Activated CD4-positive, alpha-beta T cell treated with anti-CD3 and anti-CD28 coated beads, Interleukin-2, Interleukin-4, amounts not matched to agents 100 ng/mL and 50 ng/mL, durations not matched to agents 16 hours and 8 hours (primary cell): Measurements from ENCODE around the gene CCR6.

Source experiments
- DNase-seq: peaks from one replicate; pipeline ENCODE4 v3.0.0-alpha.2; 2020; ENCODE audit warnings: low spot score

The CCR6 gene

DNA sequence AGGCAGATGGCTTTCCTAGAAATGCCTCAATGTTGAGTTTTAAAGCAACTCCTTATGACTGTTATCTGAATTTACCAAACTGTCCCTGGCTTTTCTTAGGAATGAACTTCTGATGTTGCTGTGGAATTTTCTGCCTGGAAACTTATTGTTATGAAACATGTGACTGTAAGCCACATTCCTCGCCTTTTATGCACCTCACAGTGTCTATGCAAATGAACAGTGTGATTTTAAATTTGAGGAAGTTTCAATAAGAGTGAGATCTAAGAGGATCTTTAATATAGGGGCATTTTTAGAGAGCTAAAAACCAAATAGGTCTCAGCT, 2.4 kb upstream of the CCR6 start:
- no peak for DNase-seq

DNA sequence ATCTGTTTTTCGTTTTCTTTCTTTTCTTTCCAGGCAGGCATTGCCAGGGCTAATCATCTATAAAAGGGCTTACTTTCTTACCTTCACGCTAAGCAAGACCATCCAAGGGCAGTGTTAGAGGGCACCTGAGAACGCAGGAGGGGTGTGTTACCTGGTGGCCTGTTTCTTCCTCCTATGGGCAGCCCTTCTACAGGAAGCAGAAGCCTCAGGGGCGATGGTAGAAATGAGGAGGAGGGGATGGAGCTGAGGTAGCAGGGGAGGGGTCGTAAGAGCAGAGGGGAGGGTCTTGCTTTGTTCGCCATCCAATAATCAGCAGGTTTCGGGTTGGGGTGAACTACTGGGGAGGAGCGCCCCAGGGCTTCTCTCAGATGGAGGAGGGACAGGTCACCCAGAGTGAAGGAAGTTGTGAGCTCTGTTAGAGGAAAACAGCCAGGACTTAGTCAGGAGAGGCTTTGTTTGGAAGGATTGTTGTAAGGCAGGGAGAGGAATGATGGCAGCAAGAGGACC, 1.5 kb upstream of the CCR6 start:
- no peak for DNase-seq

DNA sequence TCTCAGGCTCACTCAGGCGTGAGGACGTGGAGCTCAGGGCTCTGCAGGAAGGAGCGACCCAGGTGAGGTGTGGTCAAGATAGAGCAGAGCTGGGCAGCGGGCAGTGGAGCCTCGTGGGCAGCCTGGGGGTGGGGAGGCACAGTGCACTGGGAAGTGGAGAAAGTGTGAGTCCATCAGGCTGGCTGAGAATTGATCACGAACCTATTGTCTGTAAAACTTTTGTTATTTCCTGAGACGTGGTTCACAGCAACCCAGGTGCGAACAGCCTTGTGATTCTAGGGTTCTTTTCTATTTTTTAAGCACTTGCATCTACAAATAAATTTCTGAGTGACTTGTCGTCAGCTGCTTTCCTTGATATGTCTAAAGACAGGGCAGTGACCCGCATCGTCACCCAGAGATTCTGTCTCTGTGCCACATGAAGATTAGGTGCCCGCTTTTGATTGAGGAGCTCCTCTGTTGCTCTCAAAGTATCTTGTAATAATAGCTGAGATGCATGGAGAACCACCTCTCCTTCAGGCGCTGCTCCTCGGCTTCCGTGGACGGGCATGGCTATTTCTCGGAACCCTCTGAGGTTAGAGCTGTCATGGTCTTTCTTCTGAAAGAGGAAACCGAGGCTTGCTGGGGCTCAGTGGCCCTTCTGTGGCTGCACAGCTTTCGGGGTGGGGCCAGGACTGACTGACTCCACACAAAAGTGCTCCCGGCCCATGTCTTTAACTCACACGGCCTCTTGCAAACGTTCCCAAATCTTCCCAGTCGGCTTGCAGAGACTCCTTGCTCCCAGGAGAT, 662 bp upstream of the CCR6 start:
- DNase-seq, result no peak

DNA sequence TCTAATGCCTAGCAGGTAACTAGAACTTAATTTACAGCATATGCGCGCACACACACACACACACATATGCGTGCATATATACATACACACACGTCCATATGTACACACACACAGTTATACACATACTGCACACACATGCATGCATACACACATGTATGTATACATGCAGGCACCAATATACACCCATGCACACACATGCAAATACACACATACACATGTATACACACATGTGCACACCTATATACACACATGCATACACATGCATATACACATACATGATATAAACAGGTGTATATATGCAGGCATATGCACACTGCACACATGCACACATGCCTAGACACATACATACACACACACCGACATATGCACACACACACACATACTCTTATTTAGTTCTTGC, 1.9 kb downstream of the CCR6 start:
- no peak for DNase-seq

DNA sequence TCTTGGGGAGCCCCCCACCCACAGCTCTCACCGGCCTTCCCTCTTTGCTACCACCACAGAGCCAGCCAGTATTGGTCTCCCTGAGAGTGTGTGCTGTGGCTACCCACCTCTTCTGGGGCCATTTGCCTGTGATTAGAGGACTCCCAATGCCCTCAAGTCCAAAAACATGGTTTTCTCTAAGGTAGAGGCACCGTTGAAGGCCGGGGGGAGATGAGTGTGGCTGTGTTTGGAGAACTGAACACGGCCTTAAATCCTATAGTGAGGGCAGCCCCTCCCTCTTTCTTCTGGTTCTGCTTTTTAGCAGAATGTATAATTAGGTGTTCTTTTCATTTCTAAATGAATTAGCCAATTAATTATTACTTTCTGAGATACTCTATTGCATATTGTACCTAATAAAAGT, 2.5 kb downstream of the CCR6 start:
- DNase-seq, result no peak

DNA sequence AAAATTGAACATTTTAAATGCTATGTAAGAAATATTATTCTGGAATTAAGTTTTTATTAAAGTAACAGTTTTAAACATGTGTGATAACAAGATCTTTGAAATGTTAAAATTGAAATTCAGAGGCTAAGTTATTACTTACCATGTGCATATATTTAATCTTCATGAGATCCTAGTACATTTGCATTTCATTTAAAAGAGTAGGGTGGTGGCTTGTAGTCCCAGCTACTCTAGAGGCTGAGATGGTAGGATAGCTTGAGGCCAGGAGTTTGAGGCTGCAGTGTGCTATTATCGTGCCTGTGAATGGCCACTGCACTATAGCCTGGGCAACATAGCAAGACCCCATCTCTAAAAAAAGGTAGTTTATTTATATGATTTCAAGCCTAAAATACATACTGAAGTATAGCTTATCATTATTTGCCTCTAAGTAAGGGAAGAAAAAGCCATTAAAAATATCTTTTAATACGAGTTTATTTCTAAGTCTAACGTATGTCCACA, 3.0 kb downstream of the CCR6 start:
- no peak for DNase-seq

DNA sequence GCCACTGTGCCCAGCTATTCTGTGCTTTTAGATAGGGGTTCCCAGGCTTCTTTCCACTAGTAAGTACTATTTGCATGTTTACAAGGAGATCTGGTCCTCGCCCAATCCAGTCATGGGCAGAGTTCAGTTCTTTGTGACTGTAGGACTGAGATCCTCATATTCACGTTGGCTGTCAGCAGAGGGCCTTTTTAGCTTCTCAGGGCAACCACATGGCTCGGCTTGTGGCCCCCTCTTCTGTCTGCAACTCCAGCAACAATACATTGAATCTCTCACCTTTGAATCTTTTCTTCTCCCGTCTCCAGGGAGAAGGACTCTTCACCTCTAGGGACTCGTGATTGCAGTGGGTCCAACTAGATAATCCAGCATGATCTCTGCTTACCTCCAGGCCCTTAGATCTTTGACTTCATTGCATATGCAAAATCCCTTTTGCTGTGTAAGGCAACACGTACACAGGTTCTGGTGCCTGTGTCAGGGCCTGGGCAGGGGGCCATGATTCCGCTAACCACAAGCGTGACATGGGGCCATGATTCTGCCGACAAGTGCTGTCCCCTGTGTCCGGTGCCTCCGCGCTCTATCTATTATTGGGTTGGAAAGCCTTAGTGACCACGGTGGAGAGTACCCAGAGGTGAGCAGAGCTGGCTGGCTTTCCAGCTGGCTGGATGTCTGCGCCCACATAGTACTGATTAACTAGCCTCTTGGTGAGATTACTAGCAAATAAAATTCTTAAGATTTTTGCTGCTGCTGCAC, 5.1 kb downstream of the CCR6 start:
- no peak for DNase-seq

DNA sequence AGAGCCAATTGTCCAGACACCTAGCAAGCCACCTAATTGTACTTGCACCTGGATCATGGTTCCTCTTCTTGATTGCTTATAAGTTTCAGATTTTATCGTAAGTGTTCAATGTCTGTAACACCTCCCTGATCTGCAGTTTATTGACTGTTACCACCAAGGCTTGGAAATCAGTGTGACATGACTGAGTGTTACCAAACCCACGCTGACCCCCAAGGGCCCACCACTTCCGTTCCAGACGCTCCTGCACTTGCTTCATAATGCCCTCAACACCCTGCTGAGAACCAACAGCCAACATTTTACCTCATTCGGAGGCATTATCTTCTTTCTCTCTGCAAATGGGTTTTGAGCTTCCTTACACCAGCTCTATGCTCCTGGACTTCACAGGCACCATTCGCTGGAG, 6.3 kb downstream of the CCR6 start:
- DNase-seq, result no peak

DNA sequence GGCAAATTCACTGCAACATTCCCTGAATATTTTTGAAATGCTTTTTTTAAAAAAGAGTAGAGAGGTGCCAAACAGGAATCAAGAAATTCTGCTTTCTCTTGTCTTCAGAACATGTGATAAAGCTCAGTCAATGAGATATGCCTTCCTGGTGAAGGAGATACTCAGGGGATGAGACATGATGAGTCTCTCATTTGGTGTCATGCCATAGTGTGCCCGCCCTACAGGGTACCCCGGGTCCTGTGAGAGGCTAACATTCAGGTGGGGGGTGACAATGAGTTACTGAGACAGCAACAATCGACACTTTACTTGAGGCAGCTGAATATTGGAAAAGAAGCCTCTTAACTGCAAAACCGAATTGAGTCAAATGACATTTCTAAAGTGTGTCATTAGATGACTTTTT, 6.7 kb downstream of the CCR6 start:
- DNase-seq, result no peak

DNA sequence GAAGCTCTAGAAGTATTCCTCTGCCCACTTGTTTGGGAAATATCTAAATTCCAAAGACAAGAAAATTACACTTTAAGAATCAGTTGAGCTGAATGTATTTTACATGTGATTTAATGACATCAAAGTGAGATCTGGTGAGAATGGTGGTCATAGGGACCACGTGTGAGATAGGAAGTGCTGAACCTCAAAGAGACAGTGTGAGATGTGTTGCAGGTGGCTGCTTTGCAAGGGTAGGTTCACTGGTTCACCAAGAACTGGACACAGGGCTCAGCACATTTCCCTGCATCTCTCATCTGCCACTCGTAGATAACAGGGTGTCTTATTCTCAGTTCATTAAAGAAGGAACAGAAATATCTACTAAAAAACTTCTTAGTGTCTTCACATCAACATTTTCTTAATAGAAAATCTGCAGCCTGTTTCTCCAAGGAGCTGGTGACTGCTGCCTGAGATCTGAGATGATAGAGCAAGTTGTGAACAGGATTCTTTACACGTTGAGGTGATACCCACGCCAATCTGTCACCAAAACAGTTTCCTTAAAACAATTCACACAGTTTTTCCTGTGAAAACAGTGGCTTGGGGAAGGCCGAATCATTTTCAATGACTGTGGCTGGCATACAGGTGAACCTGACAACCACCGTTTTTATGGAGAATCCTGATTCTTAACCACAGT, 7.2 kb downstream of the CCR6 start:
- DNase-seq, result no peak

DNA sequence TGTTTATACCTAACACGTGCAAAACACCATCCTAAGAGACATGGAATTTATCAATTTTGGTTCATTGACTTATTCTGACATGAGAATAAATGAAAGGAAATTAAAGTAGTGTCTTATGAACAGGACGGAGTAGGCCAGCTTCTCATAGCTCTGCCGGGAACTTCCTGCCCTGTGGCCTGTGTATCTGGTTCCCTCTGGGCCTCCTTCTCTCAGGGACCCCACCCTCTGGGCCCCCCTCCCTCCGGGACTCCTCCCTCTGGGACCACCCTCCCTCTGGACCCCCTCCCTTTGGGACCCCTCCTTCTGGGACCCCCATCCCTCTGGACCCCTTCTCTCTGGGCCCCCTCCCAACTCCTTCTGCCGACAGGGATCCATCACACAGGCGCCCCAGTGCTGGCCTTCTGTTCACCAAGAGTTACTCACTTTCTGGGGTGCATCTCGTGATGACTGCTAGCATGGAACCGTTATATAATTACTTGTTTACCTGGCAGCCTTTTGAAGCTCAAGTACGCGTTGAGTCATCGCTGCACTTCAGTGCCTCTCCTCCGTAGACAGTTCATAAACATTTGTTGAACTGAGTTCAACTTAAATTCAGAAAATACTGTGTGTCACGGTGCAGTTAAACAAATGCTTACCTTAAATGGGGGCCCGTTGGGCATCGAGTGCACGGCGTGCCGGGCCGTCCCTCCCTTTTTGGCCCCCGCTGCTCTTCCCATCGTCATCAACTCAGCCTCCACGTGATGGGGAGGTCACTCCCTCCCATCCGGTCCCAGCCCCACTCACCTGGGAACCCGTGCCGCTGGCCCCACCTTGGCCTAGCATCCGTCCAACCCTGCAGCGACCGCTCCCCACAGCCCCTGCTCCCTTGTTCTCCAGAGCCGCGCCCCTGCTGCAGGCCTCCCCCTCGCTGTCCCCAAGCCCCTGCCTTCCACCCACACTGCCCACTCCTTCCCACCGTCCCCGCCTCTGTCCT, 8.1 kb downstream of the CCR6 start:
- DNase-seq, result no peak

DNA sequence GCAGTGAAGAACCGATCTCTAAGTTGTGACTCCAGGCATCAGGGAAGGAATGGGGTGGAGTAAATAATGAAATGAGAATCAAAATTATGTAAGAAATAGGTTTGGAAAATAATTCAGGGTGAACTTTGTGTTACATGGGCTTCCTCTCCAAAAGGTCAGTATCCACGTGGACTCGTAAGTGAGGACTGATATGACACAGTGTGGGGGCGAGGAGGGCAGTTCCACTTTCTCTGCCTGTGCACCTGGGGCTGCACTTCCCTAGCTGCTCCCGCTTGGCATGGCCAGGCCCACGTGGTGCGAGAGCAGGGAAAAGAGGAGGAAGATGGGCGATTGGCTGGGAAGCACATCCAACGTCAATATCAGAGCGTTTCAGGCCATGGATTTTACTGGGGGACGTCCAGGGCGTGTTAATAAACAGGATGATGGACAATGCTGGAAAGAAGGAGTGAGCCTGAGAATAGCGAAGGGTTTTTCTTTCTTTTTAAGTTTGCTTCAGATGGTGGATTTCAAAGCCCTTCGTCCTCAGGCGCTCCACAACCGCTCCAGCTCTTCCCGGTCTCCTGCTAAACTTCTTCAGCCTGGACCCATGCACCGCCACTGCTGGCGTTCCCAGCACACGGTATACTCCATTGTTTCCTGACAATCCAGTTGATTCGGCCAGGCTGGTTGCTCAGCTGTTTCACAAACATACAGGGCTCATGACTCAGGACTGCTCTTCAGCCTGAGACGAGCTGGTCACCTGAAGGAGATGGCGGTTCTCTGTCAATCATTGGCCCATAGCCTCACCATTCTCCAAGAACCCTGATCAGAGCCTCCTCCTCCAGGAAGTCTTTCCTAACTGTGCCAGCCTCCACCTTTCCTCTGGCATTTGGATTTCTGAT, 11.8 kb downstream of the CCR6 start:
- no peak for DNase-seq

DNA sequence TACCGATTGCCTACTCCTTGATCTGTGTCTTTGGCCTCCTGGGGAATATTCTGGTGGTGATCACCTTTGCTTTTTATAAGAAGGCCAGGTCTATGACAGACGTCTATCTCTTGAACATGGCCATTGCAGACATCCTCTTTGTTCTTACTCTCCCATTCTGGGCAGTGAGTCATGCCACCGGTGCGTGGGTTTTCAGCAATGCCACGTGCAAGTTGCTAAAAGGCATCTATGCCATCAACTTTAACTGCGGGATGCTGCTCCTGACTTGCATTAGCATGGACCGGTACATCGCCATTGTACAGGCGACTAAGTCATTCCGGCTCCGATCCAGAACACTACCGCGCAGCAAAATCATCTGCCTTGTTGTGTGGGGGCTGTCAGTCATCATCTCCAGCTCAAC, 13.5 kb downstream of the CCR6 start:
- no peak for DNase-seq

DNA sequence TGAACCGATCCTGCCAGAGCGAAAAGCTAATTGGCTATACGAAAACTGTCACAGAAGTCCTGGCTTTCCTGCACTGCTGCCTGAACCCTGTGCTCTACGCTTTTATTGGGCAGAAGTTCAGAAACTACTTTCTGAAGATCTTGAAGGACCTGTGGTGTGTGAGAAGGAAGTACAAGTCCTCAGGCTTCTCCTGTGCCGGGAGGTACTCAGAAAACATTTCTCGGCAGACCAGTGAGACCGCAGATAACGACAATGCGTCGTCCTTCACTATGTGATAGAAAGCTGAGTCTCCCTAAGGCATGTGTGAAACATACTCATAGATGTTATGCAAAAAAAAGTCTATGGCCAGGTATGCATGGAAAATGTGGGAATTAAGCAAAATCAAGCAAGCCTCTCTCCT, 14.2 kb downstream of the CCR6 start:
- DNase-seq, result no peak

DNA sequence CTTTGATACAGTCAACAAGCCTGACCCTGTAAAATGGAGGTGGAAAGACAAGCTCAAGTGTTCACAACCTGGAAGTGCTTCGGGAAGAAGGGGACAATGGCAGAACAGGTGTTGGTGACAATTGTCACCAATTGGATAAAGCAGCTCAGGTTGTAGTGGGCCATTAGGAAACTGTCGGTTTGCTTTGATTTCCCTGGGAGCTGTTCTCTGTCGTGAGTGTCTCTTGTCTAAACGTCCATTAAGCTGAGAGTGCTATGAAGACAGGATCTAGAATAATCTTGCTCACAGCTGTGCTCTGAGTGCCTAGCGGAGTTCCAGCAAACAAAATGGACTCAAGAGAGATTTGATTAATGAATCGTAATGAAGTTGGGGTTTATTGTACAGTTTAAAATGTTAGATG, 15.0 kb downstream of the CCR6 start:
- no peak for DNase-seq

DNA sequence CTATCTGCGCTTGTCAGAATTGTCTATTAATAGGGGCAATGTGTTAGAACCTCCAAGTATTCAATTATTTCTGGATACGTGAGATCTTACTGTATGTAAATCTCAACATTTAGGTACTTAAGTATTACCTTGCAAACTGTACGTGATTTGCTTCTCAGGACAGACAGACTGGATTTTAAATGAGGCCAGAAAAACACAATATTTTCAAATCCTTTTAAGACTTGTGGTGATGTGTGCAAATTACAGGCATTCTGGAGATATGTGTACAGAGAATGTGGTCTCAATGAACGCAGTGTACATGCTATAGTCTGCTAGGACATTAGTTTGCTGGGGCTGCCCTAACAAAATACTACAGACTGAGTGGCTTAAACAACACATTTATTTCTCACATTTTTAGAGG, 16.9 kb downstream of the CCR6 start:
- DNase-seq, result no peak

DNA sequence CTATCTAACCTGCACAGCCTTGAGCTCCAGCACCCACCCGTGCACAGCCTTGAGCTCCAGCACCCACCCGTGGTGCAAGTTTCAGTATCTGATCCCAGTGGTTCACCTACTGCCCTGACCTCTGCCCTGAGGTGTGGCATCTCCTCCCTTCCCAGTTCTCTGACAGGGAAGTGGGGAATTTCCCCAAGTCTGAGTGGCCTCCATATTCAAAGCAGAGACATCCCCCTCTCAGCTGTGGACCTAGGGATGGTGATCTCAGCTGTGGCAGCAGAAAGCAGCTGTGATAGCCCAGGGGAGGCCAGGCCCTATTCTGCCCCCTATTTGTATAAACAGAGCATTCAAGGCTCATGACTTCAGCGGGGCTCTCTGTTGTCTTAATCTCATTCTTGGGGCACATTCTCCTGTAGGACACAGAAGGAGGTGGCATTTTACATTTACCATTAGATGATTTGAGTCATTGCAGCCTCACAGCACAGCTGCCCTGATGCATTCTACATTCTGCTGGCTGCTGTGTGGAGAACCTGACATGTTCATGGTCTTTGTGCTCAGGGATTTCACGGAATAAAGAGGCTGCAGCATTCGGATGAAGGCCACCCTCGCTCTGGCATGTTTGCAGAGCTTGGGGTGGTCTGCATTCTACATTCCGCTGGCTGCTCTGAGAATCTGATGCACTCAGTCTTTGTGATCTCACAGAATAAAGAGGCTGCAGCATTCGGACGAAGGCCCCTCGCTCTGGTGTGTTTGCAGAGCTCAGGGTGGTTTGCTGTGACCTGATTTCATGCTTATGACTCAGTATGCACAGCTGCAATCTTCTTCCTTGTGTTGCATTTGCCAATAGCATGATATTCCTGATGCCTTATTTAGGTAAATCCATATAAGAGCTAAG, 17.9 kb downstream of the CCR6 start:
- no peak for DNase-seq

DNA sequence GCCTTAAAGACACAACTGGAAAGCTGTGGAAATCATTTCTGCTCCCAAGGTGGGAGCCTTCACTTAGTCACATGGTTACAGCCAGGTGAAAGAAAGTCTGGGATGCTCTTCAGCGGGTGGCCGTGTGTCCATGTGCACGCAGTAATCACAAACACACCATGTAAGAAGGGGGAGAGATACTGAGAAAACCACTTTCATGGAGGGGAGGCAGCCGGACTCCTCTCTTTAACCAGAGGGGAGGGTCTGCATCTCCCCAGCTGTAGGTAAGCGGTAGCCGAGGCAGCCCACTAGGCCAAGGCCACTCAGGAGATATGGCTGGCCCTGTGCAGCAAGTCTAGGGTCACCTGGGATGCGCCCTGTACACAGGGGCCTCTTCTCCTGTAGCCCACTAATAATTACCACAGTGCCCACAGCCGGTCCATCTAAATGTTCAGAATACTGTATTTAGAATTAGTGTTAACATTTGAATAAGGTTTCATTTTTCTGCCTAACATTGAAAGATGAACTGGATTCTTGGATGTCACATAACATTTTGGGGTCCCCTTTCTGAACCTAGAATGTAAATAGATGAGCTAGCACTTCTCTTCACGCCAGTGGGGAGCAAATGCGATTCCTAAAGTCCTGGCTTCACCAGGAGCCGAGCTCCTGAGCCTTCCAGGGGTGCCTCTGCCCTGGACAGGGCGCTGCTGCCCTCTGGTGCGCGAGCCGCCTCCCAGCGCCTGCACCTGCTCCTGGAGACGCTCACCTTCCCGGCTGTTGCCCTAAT, 19.0 kb downstream of the CCR6 start:
- DNase-seq, result peak; percentile 44

DNA sequence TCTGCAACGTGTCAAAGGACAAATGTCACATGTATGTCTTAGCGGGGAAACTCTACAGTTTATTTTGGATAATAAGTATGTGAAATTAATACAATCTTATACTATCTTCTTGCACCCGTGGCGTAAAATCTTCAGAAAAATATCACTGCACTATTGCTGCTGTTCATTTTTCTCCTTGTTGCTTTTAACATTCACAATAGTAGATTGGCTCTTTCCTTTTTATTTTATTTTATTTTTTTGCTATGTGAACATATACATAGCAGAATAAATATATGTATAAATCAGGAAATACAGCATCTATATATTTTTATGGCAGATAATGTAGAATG, 19.5 kb downstream of the CCR6 start:
- no peak for DNase-seq
